ENCODE measurements around the gene DIS3L. TPM values are rescaled to one million over a fixed set of nuclear protein-coding genes. Genes with fewer than 3 reads are reported as not detected.
"Not testable (repeated sequence)": the region's sequence is repeated elsewhere in the genome, so short reads cannot be mapped to it uniquely, and the experiment has no call there.

The DIS3L gene
- total RNA-seq, 1 donor = 40.5 TPM

- Histone ChIP-seq H3K36me3 (ENCODE audit: insufficient read depth, low read length) (no peaks in the 10 kb centered on the region), H3K27me3 (ENCODE audit: insufficient read depth, low read length) (peaks cover 72% of the 10 kb centered on the region), H4K20me1 (ENCODE audit: insufficient read depth, low read length) (peaks cover 2% of the 10 kb centered on the region), H3K4me1 (ENCODE audit: insufficient read depth, low read length) (peaks cover 13% of the 10 kb centered on the region), H3K27ac (ENCODE audit: low read depth, low read length) (no peak overlapping the region), H3K9me3 (ENCODE audit: low read depth, low read length) (no peaks in the 10 kb centered on the region), H3K4me3 (ENCODE audit: insufficient read depth, low read length) (no peak overlapping the region), H3K79me2 (ENCODE audit: insufficient read depth, low read length) (no peaks in the 10 kb centered on the region), H3K4me2 (ENCODE audit: insufficient read depth, low read length) (no peak overlapping the region), H2AFZ (ENCODE audit: low read length) (no peak overlapping the region)
- no peak for TF ChIP-seq CTCF (IDR thresholded peaks at IDR 0.05; ENCODE audit: extremely low read depth, low read depth, low read length)
- DNase-seq (ENCODE audit: insufficient read length, low spot score, missing footprints) = no peak
Observed at GRCh38 chr15:66256692-66257091, 36.7 kb upstream of the DIS3L start.

GRCh38 chr15:66261056-66261455 lies 32.3 kb upstream of the DIS3L start:
- no peaks in the 10 kb centered on the region for H4K20me1 ChIP-seq (ENCODE audit: insufficient read depth, low read length)
- H3K27me3 ChIP-seq (ENCODE audit: insufficient read depth, low read length) = peaks cover 42% of the 10 kb centered on the region
- H3K4me1 ChIP-seq (ENCODE audit: insufficient read depth, low read length) = no peaks in the 10 kb centered on the region
- H3K9me3 ChIP-seq (ENCODE audit: low read depth, low read length) = no peaks in the 10 kb centered on the region
- DNase-seq (ENCODE audit: insufficient read length, low spot score, missing footprints) = no peak
- H3K79me2 ChIP-seq (ENCODE audit: insufficient read depth, low read length) = no peaks in the 10 kb centered on the region
- H3K27ac ChIP-seq (ENCODE audit: low read depth, low read length) = no peak overlapping the region
- H3K36me3 ChIP-seq (ENCODE audit: insufficient read depth, low read length) = no peaks in the 10 kb centered on the region
- H3K4me2 ChIP-seq (ENCODE audit: insufficient read depth, low read length) = no peak overlapping the region
- TF ChIP-seq CTCF (IDR thresholded peaks at IDR 0.05; ENCODE audit: extremely low read depth, low read depth, low read length) = no peak
- no peak overlapping the region for H3K4me3 ChIP-seq (ENCODE audit: insufficient read depth, low read length)
- no peak overlapping the region for H2AFZ ChIP-seq (ENCODE audit: low read length)

- H3K36me3 ChIP-seq (ENCODE audit: insufficient read depth, low read length); H3K4me3 ChIP-seq (ENCODE audit: insufficient read depth, low read length); H3K4me1 ChIP-seq (ENCODE audit: insufficient read depth, low read length); H3K4me2 ChIP-seq (ENCODE audit: insufficient read depth, low read length); H2AFZ ChIP-seq (ENCODE audit: low read length); H3K79me2 ChIP-seq (ENCODE audit: insufficient read depth, low read length); H4K20me1 ChIP-seq (ENCODE audit: insufficient read depth, low read length); H3K27ac ChIP-seq (ENCODE audit: low read depth, low read length); DNase-seq (ENCODE audit: insufficient read length, low spot score, missing footprints); H3K9me3 ChIP-seq (ENCODE audit: low read depth, low read length): not testable (repeated sequence)
- H3K27me3 ChIP-seq (ENCODE audit: insufficient read depth, low read length) = peaks cover 25% of the 10 kb centered on the region
Observed at GRCh38 chr15:66262837-66263236, 30.5 kb upstream of the DIS3L start.

GRCh38 chr15:66264859-66265513 lies 28.4 kb upstream of the DIS3L start:
- Histone ChIP-seq H3K9me3 (ENCODE audit: low read depth, low read length) (no peaks in the 10 kb centered on the region), H3K4me1 (ENCODE audit: insufficient read depth, low read length) (peaks cover 10% of the 10 kb centered on the region), H2AFZ (ENCODE audit: low read length) (no peak overlapping the region), H3K27ac (ENCODE audit: low read depth, low read length) (no peak overlapping the region), H3K4me2 (ENCODE audit: insufficient read depth, low read length) (no peak overlapping the region), H3K36me3 (ENCODE audit: insufficient read depth, low read length) (no peaks in the 10 kb centered on the region), H3K4me3 (ENCODE audit: insufficient read depth, low read length) (no peak overlapping the region), H3K27me3 (ENCODE audit: insufficient read depth, low read length) (peaks cover 18% of the 10 kb centered on the region), H4K20me1 (ENCODE audit: insufficient read depth, low read length) (no peaks in the 10 kb centered on the region), H3K79me2 (ENCODE audit: insufficient read depth, low read length) (no peaks in the 10 kb centered on the region)
- no peak for DNase-seq (ENCODE audit: insufficient read length, low spot score, missing footprints)
- TF ChIP-seq CTCF (IDR thresholded peaks at IDR 0.05; ENCODE audit: extremely low read depth, low read depth, low read length) = no peak

Measured in osteoblast (primary cell).